Left lung (tissue), 10 donors: ENCODE measurements around the gene IFITM10. TPM values are rescaled to one million over a fixed set of nuclear protein-coding genes. Genes with fewer than 3 reads are reported as not detected.
A peak's percentile ranks its signal among the peaks of the same experiment; 100 is the strongest.

Experiments used
- ATAC-seq: fragments of 200-7000 bp; cut with Tn5 transposase; one replicate; pipeline ENCODE4 v1.9.1; 2020; ENCODE audit warnings: moderate library complexity
- DNase-seq, 4 donors: peaks; one replicate each; pipeline ENCODE4 v3.0.0-alpha.2; 2013 to 2020
- H3K27ac ChIP-seq, 2 donors: fragments of 200-600 bp; sonication (generic) in 1 of 2; one replicate each; pipeline versions ENCODE4 v1.5.0 to v1.8.0; 2020 to 2021
- H3K27me3 ChIP-seq, 2 donors: fragments of 200-600 bp; sonication (generic) in 1 of 2; one replicate each; pipeline versions ENCODE4 v1.5.0 to v1.8.0; 2020 to 2021
- H3K36me3 ChIP-seq, 2 donors: fragments of 200-600 bp; sonication (generic) in 1 of 2; one replicate each; pipeline versions ENCODE4 v1.5.0 to v1.8.0; 2020 to 2021
- H3K4me1 ChIP-seq, 2 donors: fragments of 200-600 bp; one replicate each; pipeline ENCODE4 v1.8.0; 2021
- H3K4me3 ChIP-seq, 2 donors: fragments of 200-600 bp; sonication (generic) in 1 of 2; one replicate each; pipeline versions ENCODE4 v1.5.0 to v1.8.0; 2020 to 2021; ENCODE audit warnings: mild to moderate bottlenecking in 1 of 2
- H3K9me3 ChIP-seq, 2 donors: fragments of 200-600 bp; sonication (generic) in 1 of 2; one replicate each; pipeline versions ENCODE4 v1.5.0 to v1.8.0; 2020 to 2021
- CTCF ChIP-seq, 2 donors: fragments of 200-600 bp; sonication (generic) in 1 of 2; IDR thresholded peaks; one replicate each; pipeline versions ENCODE4 v1.5.0 to v1.8.0; 2021; ENCODE audit warnings: antibody characterized with exemption in 2 of 2
- intact Hi-C, 2 donors: fragments of 100-400 bp; cut with DNase I; formaldehyde crosslinking; loops; one replicate each; pipeline versions ENCODE4 v1.11.2 to v1.14.2; 2022
- polyA plus RNA-seq, 6 donors: library from polyadenylated mRNA; unstranded; fragments of 120-200 nt; gene quantifications; one replicate each; pipeline ENCODE4 v1.2.1, GENCODE V29; 2013; ENCODE audit not compliant: insufficient read length in 6 of 6
- total RNA-seq, 2 donors: library from RNA; stranded (reverse); fragmentation: NEBNext Ultra II Directional; extraction: Animal tissue kit (Norgen Biotek cat#: 25700); gene quantifications; one replicate each; pipeline ENCODE4 v1.2.1, GENCODE V29; 2021
- donor health status: DM: no; HTN: yes; CAD: no.
- donor health status: DM: no; HTN: no; CAD: no.

IFITM10 gene
- total and polyA plus RNA-seq, 8 donors, result 0.07 to 16.5 (median 0.22) TPM; not detected in 1

GRCh38 chr11:1766719-1767398, 16.5 kb upstream of the IFITM10 start:
- intact Hi-C loops, result no loop called here
- H3K27me3 ChIP-seq, result no peaks in the 10 kb centered on the region
- H3K4me1 ChIP-seq, result peaks cover 10 to 51% of the 10 kb centered on the region in 2 donors
- no peak for ATAC-seq
- no peaks in the 10 kb centered on the region for H3K9me3 ChIP-seq
- TF ChIP-seq CTCF (IDR thresholded peaks at IDR 0.05), result no peak
- H3K4me3 ChIP-seq, result no peak overlapping the region
- DNase-seq, result peak in 1 of 4 donors; percentile 23
- H3K27ac ChIP-seq, result no peak overlapping the region
- peaks cover 0 to 2% of the 10 kb centered on the region in 2 donors for H3K36me3 ChIP-seq

GRCh38 chr11:1765871-1766718, 15.7 kb upstream of the IFITM10 start:
- no peak for TF ChIP-seq CTCF (IDR thresholded peaks at IDR 0.05)
- intact Hi-C loops, result no loop called here
- no peak overlapping the region for H3K27ac ChIP-seq
- H3K4me3 ChIP-seq, result no peak overlapping the region
- ATAC-seq, result no peak
- no peaks in the 10 kb centered on the region for H3K9me3 ChIP-seq
- H3K36me3 ChIP-seq, result peaks cover 0 to 9% of the 10 kb centered on the region in 2 donors
- peaks cover 17 to 51% of the 10 kb centered on the region in 2 donors for H3K4me1 ChIP-seq
- H3K27me3 ChIP-seq, result no peaks in the 10 kb centered on the region
- peak in 2 of 4 donors; percentile 22 to 40 for DNase-seq

- H3K36me3 ChIP-seq, result peaks cover 0 to 30% of the 10 kb centered on the region in 2 donors
- no peak for TF ChIP-seq CTCF (IDR thresholded peaks at IDR 0.05)
- peaks cover 29 to 51% of the 10 kb centered on the region in 2 donors for H3K4me1 ChIP-seq
- DNase-seq (peak; percentile 75 to 98 (median 89)), ATAC-seq (peak; percentile 78)
- H3K27me3 ChIP-seq, result no peaks in the 10 kb centered on the region
- intact Hi-C loops, result no loop called here
- peak within 1 kb of the TSS; percentile 88 to 93 for H3K27ac ChIP-seq
- H3K4me3 ChIP-seq, result peak within 1 kb of the TSS; percentile 78 to 98
- no peaks in the 10 kb centered on the region for H3K9me3 ChIP-seq
Measured at GRCh38 chr11:1763796-1764661, 13.6 kb upstream of the IFITM10 start, which contains the start of gene CTSD. TSS of gene CTSD (minus strand) at chr11:1763927. CDS start at chr11:1763859, 68 bp downstream.

- no peak for TF ChIP-seq CTCF (IDR thresholded peaks at IDR 0.05)
Measured at GRCh38 chr11:1763336-1763795, 13.0 kb upstream of the IFITM10 start.

More at GRCh38 chr11:1763336-1763795, 13.0 kb upstream of the IFITM10 start:
- H3K9me3 ChIP-seq, result no peaks in the 10 kb centered on the region
- ATAC-seq (peak; percentile 16), DNase-seq (no peak)
- intact Hi-C loops, result no loop called here
- H3K4me3 ChIP-seq, result peak overlapping the region; percentile 78 to 98
- peak overlapping the region; percentile 88 to 93 for H3K27ac ChIP-seq
- H3K36me3 ChIP-seq, result peaks cover 0 to 37% of the 10 kb centered on the region in 2 donors
- peaks cover 29 to 57% of the 10 kb centered on the region in 2 donors for H3K4me1 ChIP-seq
- no peaks in the 10 kb centered on the region for H3K27me3 ChIP-seq
